ENCODE results near the gene DGKH. TPM values are rescaled to one million over a fixed set of nuclear protein-coding genes. Genes with fewer than 3 reads are reported as not detected.

Gene DGKH
- total and polyA plus RNA-seq, 3 experiments from 2014 or later = 2.5 to 10.9 (median 10.2) TPM

DNA sequence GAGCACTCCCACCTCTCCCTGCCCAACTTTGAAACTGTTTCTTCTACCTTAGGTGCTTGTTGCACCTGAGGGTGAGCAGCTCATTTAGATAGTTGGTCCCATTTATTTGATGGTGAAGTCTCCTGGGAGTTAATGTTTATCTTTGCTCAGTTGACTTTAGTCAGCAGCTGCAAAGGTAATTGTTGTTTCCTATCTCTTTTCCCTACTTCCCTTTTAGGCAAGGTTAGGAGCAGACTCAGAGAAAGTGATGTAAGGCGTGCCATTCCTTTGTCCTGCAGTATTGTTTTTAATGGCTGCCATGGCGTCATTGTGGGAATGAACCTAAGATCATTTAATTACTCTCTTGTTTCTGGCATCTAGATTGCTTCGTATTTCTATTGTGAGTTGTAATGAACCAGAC is 235.1 kb downstream of the DGKH start:
- peaks cover 13% of the 10 kb centered on the region for H3K36me3 ChIP-seq (ENCODE audit: insufficient read depth, low read length)
- peaks cover 22% of the 10 kb centered on the region for H3K4me1 ChIP-seq (ENCODE audit: insufficient read depth, low read length)
- ChIA-PET POLR2A (no interaction called here), CTCF (no interaction called here)
- Mint-ChIP-seq H3K4me3 (no peak overlapping the region), H3K27ac (peak overlapping the region in 2 of 8 donors; percentile 23 to 25), H3K36me3 (peaks cover 11 to 30% (median 17%) of the 10 kb centered on the region in 3 donors), H3K27me3 (no peaks in the 10 kb centered on the region), H3K4me1 (peaks cover 27 to 53% (median 44%) of the 10 kb centered on the region in 3 donors), H3K9me3 (no peaks in the 10 kb centered on the region)
- no peaks in the 10 kb centered on the region for H3K27me3 ChIP-seq (ENCODE audit: insufficient read depth, low read length, poor library complexity, severe bottlenecking)
- H3K4me3 ChIP-seq (ENCODE audit: low read length) = no peak overlapping the region
- H3K9me3 ChIP-seq (ENCODE audit: low read length) = no peaks in the 10 kb centered on the region
- H3K27ac ChIP-seq (ENCODE audit: low read depth, low read length) = no peak overlapping the region
- no peak for DNase-seq

- H3K27ac Mint-ChIP-seq = peak overlapping the region in 2 of 8 donors; percentile 3 to 23
These were observed 235.6 kb downstream of the DGKH start for GRCh38 chr13:42284068-42284467.

More at GRCh38 chr13:42284068-42284467, 235.6 kb downstream of the DGKH start:
- peaks cover 17% of the 10 kb centered on the region for H3K36me3 ChIP-seq (ENCODE audit: insufficient read depth, low read length)
- Mint-ChIP-seq H3K27me3 (no peaks in the 10 kb centered on the region), H3K4me3 (no peak overlapping the region), H3K36me3 (peaks cover 12 to 34% (median 18%) of the 10 kb centered on the region in 3 donors), H3K4me1 (peaks cover 27 to 57% (median 49%) of the 10 kb centered on the region in 3 donors), H3K9me3 (no peaks in the 10 kb centered on the region)
- ChIA-PET POLR2A (no interaction called here), CTCF (no interaction called here)
- H3K27me3 ChIP-seq (ENCODE audit: insufficient read depth, low read length, poor library complexity, severe bottlenecking) = no peaks in the 10 kb centered on the region
- no peak overlapping the region for H3K4me3 ChIP-seq (ENCODE audit: low read length)
- DNase-seq = no peak
- H3K9me3 ChIP-seq (ENCODE audit: low read length) = no peaks in the 10 kb centered on the region
- peaks cover 22% of the 10 kb centered on the region for H3K4me1 ChIP-seq (ENCODE audit: insufficient read depth, low read length)
- no peak overlapping the region for H3K27ac ChIP-seq (ENCODE audit: low read depth, low read length)

Other genes starting within 250 kb of the DGKH start
- gene VWA8, start 87.5 kb upstream of the DGKH start, total RNA-seq = 10 to 100 TPM; 21.2 to 21.3 TPM
- gene VWA8, start 87.5 kb upstream of the DGKH start, polyA plus RNA-seq = 6.9 TPM
- gene AKAP11, start 223.5 kb downstream of the DGKH start, total RNA-seq = 10 to 100 TPM; 37.8 to 37.9 TPM
- 3.2 TPM for gene AKAP11, start 223.5 kb downstream of the DGKH start, polyA plus RNA-seq